Ishikawa (cell line): ENCODE data around the gene WBP2.

Experiments used
- CEBPB ChIP-seq: IDR thresholded peaks from 2 replicates; pipeline ENCODE4 v1.6.1; 2012
- CREB1 ChIP-seq: IDR thresholded peaks from 2 replicates; pipeline ENCODE4 v1.6.1; 2012; ENCODE audit warnings: low read depth
- EGR1 ChIP-seq: IDR thresholded peaks from 2 replicates; pipeline ENCODE4 v1.6.1; 2012
- EP300 ChIP-seq: IDR thresholded peaks from 2 replicates; pipeline ENCODE4 v1.6.1; 2012; ENCODE audit warnings: borderline replicate concordance
- FOXM1 ChIP-seq: IDR thresholded peaks from 2 replicates; pipeline ENCODE4 v1.6.1; 2012; ENCODE audit warnings: low read depth, borderline replicate concordance
- NFIC ChIP-seq: IDR thresholded peaks from 2 replicates; pipeline ENCODE4 v1.6.1; 2012
- RAD21 ChIP-seq: IDR thresholded peaks from 2 replicates; pipeline ENCODE4 v1.6.1; 2012; ENCODE audit warnings: low read depth
- TAF1 ChIP-seq: IDR thresholded peaks from 2 replicates; pipeline ENCODE4 v1.6.1; 2012; ENCODE audit warnings: low read depth, mild to moderate bottlenecking
- TCF12 ChIP-seq: IDR thresholded peaks from 2 replicates; pipeline ENCODE4 v1.6.1; 2012; ENCODE audit warnings: low read depth
- TEAD4 ChIP-seq: IDR thresholded peaks from 2 replicates; pipeline ENCODE4 v1.6.1; 2012
- YY1 ChIP-seq: IDR thresholded peaks from 2 replicates; pipeline ENCODE4 v1.6.1; 2012; ENCODE audit warnings: low read depth
- ZBTB7A ChIP-seq: IDR thresholded peaks from 2 replicates; pipeline ENCODE4 v1.6.1; 2012; ENCODE audit warnings: low read depth
- TF ChIP-seq, protein P1 (sequence below): IDR thresholded peaks from 2 replicates; pipeline ENCODE4 v1.6.1; 2012; ENCODE audit warnings: low read depth, mild to moderate bottlenecking
- TF ChIP-seq, protein P2 (sequence below): IDR thresholded peaks from 2 replicates; pipeline ENCODE4 v1.6.1; 2012
- TF ChIP-seq, protein P3 (sequence below): IDR thresholded peaks from 2 replicates; pipeline ENCODE4 v1.6.1; 2012

Gene WBP2

DNA sequence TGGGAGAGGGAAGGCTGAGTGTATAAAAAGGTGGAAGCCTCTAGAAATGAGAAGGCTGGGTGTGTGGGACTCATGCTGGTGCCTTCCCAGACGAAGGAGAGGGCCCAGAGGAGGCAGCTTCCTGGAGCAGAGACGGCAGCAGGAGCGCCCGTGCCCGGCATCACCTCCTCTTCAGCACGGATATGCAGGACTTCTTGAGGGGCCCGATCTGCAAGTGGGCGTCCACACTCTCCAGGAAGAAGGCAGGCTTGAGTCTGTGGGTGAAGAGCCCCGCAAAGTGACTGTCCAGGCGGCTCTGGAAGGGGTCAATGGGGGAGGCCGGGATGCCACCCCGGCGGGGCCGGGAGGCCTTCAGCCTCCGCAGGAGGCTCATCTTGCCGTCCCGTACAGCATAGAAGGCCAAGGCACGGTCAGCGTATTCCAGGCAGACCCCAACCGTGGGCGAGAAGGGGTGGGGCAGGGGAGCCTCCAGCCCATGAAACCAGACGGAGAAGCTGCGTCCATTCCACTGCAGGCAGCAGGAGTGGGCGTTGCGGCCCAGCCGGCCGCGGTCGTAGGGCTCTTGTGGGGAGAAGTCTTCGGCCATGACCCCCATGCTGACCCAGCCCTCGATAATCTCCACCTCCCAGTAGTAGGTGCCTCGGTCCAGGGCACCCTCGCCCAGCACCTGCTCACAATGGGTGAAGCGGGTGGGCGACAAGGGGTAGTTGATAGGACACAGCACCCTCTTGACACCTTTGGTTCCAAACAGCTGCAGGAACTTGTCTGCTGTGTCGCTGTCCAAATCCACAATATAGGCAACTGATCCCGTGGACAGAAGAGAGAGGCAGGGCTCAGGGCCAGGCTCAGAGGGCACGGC lies 19.4 kb upstream of the WBP2 start:
- TF ChIP-seq CREB1, result no peak
- TF ChIP-seq, protein P1, sequence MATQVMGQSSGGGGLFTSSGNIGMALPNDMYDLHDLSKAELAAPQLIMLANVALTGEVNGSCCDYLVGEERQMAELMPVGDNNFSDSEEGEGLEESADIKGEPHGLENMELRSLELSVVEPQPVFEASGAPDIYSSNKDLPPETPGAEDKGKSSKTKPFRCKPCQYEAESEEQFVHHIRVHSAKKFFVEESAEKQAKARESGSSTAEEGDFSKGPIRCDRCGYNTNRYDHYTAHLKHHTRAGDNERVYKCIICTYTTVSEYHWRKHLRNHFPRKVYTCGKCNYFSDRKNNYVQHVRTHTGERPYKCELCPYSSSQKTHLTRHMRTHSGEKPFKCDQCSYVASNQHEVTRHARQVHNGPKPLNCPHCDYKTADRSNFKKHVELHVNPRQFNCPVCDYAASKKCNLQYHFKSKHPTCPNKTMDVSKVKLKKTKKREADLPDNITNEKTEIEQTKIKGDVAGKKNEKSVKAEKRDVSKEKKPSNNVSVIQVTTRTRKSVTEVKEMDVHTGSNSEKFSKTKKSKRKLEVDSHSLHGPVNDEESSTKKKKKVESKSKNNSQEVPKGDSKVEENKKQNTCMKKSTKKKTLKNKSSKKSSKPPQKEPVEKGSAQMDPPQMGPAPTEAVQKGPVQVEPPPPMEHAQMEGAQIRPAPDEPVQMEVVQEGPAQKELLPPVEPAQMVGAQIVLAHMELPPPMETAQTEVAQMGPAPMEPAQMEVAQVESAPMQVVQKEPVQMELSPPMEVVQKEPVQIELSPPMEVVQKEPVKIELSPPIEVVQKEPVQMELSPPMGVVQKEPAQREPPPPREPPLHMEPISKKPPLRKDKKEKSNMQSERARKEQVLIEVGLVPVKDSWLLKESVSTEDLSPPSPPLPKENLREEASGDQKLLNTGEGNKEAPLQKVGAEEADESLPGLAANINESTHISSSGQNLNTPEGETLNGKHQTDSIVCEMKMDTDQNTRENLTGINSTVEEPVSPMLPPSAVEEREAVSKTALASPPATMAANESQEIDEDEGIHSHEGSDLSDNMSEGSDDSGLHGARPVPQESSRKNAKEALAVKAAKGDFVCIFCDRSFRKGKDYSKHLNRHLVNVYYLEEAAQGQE, result peak; percentile 61
- TF ChIP-seq YY1, result no peak

DNA sequence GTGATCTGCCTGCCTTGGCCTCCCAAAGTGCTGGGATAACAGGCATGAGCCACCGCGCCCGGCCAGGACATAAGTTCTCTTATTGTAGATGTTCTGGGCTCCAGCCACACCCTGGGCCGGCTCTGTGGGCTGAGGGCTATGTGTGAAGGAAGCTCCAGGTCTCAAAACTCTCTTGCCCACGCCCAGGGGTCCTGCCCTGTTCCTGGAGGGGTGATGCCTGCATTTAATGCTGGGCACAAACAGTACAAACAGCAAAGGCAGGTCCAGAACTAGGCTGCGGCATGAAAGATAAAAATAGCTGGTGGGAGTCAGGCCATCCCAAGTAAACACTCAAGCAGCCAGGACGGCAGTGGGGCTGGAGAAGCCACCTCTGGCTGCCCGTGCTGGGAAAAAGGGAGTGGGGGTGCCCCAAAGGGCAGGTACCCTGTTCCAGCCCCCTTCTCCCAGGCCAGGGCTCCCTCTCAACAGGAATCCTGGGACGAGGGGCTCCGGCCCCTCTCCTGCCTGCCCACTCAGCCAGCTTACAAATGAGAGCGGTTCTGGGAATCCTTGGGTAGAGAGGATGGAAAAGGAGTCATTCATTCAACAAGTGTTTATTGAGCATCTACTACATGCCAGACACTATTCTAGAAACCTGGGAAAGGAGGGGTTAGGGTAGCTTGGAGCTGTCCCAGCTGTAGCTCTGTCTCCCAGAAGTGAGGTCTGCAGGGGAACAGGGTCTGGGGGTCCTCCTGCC lies 18.6 kb upstream of the WBP2 start:
- TF ChIP-seq, protein P2, sequence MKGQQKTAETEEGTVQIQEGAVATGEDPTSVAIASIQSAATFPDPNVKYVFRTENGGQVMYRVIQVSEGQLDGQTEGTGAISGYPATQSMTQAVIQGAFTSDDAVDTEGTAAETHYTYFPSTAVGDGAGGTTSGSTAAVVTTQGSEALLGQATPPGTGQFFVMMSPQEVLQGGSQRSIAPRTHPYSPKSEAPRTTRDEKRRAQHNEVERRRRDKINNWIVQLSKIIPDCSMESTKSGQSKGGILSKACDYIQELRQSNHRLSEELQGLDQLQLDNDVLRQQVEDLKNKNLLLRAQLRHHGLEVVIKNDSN, result no peak
- TF ChIP-seq CREB1, result no peak
- TF ChIP-seq, protein P1, result no peak
- TF ChIP-seq CEBPB, result no peak
- no peak for TF ChIP-seq TAF1
- TF ChIP-seq YY1, result no peak
- TF ChIP-seq EP300, result no peak
- TF ChIP-seq NFIC, result no peak
- no peak for TF ChIP-seq TCF12
- TF ChIP-seq, protein P3, sequence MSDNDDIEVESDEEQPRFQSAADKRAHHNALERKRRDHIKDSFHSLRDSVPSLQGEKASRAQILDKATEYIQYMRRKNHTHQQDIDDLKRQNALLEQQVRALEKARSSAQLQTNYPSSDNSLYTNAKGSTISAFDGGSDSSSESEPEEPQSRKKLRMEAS, result no peak
- no peak for TF ChIP-seq TEAD4
- no peak for TF ChIP-seq EGR1
- TF ChIP-seq FOXM1, result no peak
- no peak for TF ChIP-seq ZBTB7A
- TF ChIP-seq RAD21, result no peak

DNA sequence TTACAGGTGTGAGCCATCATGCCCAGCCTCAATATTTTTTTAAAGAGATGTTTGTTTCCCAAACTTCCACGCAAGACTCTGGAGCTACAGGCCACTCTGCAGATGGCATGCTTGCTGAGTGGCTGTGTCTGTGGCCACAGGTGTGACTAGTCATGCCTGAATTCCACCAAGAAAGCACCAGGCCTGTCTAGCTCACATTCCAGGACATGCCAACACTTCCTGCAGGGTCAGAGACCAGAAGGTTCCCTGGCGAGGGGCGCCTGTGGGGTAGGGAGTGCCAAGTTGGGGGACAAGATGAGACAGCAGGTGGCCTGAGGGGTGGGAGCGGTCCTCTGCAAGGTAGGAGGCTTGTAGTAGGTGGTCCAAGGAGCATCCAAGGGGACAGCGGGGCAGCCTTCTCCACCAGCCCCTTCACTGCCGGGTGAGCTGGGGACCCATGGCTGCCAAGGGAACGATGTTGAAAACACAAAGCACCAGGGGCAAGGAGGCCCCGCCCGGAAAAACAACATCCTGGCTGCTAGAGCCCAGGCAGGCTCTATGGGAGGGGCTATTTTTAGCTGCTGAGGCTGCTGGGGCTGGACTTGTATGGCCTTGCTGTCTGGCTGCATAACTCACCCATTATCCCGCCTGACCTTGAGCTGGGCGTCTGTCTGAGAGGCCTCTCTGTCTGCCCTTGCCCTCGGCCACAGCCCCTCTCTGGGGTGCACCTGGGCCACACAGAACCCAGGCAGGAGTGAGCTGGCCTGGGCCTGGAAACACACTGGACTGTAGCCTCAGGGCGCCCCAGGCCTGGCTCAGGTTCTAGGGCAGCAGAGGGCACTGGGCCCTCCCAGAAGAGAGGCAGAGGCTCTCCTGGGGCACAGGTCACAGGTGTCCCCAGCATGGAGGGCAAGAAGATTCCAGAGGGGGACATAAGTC lies 17.6 kb upstream of the WBP2 start:
- TF ChIP-seq TEAD4 (peak; percentile 87), EP300 (no peak), TCF12 (peak; percentile 53; the same call in 1 of the 2 replicates)
- TF ChIP-seq, protein P1, result no peak

DNA sequence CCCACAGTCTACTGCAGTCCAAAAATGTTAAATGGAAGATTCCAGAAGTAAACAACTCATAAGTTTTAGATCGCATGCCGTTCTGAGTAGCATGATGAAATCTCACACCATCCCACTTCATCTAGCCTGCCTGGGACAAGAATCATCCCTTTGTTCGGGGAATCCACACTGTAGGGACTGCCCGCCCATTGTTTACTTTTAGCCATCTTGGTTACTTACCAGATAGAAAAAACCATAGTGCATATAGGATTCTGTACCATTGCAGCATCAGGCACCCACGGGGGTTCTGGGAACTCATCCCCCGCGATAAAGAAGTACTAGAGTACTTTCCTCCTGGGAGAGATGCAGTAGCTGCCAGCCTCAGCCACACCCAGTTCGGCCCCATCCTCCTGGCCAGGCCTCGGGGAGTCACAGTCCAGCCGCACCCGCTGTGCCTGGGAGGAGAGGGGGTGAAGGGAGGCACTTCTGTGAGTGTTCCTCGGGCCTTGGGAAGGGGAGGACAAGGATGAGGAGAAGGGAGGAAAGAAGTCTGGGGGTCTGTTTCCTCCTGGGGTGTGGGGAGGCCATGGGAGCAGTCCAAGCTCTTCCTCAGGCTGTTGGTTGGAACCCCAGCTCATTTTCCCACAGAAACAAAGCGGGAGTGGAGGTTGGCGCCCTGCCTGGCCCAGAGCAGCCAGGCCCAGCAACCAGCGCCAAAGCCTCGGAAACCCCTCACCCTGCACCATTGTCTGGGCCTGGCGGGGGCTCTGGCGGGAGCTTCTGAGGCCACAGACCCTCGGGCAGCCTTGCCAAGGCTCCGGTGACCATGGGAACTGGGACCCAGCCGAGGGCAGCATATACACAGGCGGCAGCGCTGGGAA lies 14.4 kb upstream of the WBP2 start:
- TF ChIP-seq NFIC (peak; percentile 89), TAF1 (0 out of 2 replicates have a peak, but pooled peaks have one; percentile 12), YY1 (0 out of 2 replicates have a peak, but pooled peaks have one; percentile 12), EGR1 (no peak), RAD21 (peak; percentile 7; the same call in 1 of the 2 replicates), ZBTB7A (peak; percentile 95), EP300 (0 out of 2 replicates have a peak, but pooled peaks have one; percentile 54), TEAD4 (0 out of 2 replicates have a peak, but pooled peaks have one; percentile 22), FOXM1 (peak; percentile 27; the same call in 1 of the 2 replicates), CEBPB (no peak), CREB1 (no peak), TCF12 (peak; percentile 69)
- TF ChIP-seq, protein P3, result no peak; the same call in 1 of the 2 replicates
- TF ChIP-seq, protein P1, result no peak
- TF ChIP-seq, protein P2, result no peak
